NCI-H2227 (cell line): ENCODE measurements around the gene APOB.

Experiments used
- DNase-seq: peaks from one replicate; lab custom pipeline; 2025; ENCODE audit not compliant: unreplicated experiment; lab: John Stamatoyannopoulos, UW

APOB gene

GRCh38 chr2:21047141-21048009 is 3.5 kb upstream of the APOB start:
- DNase-seq = no peak

- DNase-seq = no peak
Measured at GRCh38 chr2:21046506-21046905, 2.6 kb upstream of the APOB start.

- no peak for DNase-seq
Measured at GRCh38 chr2:21044694-21045371, 960 bp upstream of the APOB start.

- peak; percentile 70 for DNase-seq
Measured at GRCh38 chr2:21042958-21043743, 722 bp downstream of the APOB start.

GRCh38 chr2:21042708-21042957 is 1.2 kb downstream of the APOB start:
- DNase-seq = no peak

- no peak for DNase-seq
Measured at GRCh38 chr2:21041943-21042707, 1.7 kb downstream of the APOB start.

GRCh38 chr2:21041462-21041861 is 2.4 kb downstream of the APOB start:
- no peak for DNase-seq

- DNase-seq = no peak
Measured at GRCh38 chr2:21040468-21041377, 3.1 kb downstream of the APOB start.

GRCh38 chr2:21039979-21040467 is 3.9 kb downstream of the APOB start:
- no peak for DNase-seq

- no peak for DNase-seq
Measured at GRCh38 chr2:21039080-21039556, 4.8 kb downstream of the APOB start.

GRCh38 chr2:21038403-21039073 is 5.3 kb downstream of the APOB start:
- DNase-seq = no peak

GRCh38 chr2:21037671-21038108 is 6.2 kb downstream of the APOB start:
- no peak for DNase-seq

GRCh38 chr2:21036708-21037670 is 6.9 kb downstream of the APOB start:
- DNase-seq = no peak

GRCh38 chr2:21035974-21036707 is 7.7 kb downstream of the APOB start:
- no peak for DNase-seq

GRCh38 chr2:21035282-21035973 is 8.4 kb downstream of the APOB start:
- DNase-seq = no peak

GRCh38 chr2:21034972-21035279 is 8.9 kb downstream of the APOB start:
- DNase-seq = no peak
